H9 (cell line): ENCODE data around the gene KRT8. TPM values are rescaled to one million over a fixed set of nuclear protein-coding genes. Genes with fewer than 3 reads are reported as not detected.

Source experiments
- DNase-seq: peaks from one replicate; pipeline ENCODE4 v3.0.0-alpha.2; 2017
- H2AFZ ChIP-seq: one replicate; pipeline ENCODE4 v1.6.1; 2013; ENCODE audit warnings: mild to moderate bottlenecking, low read length, control low read depth, moderate library complexity
- H2AK5ac ChIP-seq: 2 replicates; pipeline ENCODE4 v1.6.1; 2013; ENCODE audit warnings: low read length, control low read depth, mixed read lengths; ENCODE audit not compliant: insufficient read length
- H2BK120ac ChIP-seq: one replicate; pipeline ENCODE4 v1.6.1; 2013; ENCODE audit warnings: low read depth, mild to moderate bottlenecking, low read length, control low read depth, inconsistent platforms; ENCODE audit not compliant: poor library complexity, severe bottlenecking
- H2BK12ac ChIP-seq: 2 replicates; pipeline ENCODE4 v1.6.1; 2013; ENCODE audit warnings: low read length, control low read depth, mixed read lengths, low read depth; ENCODE audit not compliant: insufficient read length
- H2BK15ac ChIP-seq: 2 replicates; pipeline ENCODE4 v1.6.1; 2013; ENCODE audit warnings: low read depth, low read length, control low read depth
- H2BK20ac ChIP-seq: one replicate; pipeline ENCODE4 v1.6.1; 2013; ENCODE audit warnings: low read depth, mild to moderate bottlenecking, low read length, control low read depth, inconsistent platforms; ENCODE audit not compliant: poor library complexity, severe bottlenecking
- H2BK5ac ChIP-seq: 2 replicates; pipeline ENCODE4 v1.6.1; 2013; ENCODE audit warnings: low read length, control low read depth, mixed read lengths; ENCODE audit not compliant: insufficient read length
- H3K14ac ChIP-seq: 2 replicates; pipeline ENCODE4 v1.6.1; 2013; ENCODE audit warnings: low read length, control low read depth; ENCODE audit not compliant: insufficient read depth
- H3K18ac ChIP-seq: 2 replicates; pipeline ENCODE4 v1.6.1; 2013; ENCODE audit warnings: low read depth, mild to moderate bottlenecking, mixed read lengths, low read length, control low read depth; ENCODE audit not compliant: insufficient read length
- H3K23ac ChIP-seq: 2 replicates; pipeline ENCODE4 v1.6.1; 2013; ENCODE audit warnings: low read length, control low read depth, mixed read lengths, low read depth; ENCODE audit not compliant: insufficient read length
- H3K23me2 ChIP-seq: 2 replicates; pipeline ENCODE4 v1.6.1; 2013; ENCODE audit warnings: low read depth, mild to moderate bottlenecking, mixed read lengths, low read length, control low read depth; ENCODE audit not compliant: insufficient read length, poor library complexity, severe bottlenecking
- H3K27ac ChIP-seq: 2 replicates; pipeline ENCODE4 v1.5.1; 2013; ENCODE audit warnings: low read length, control low read depth, mixed read lengths, low read depth; ENCODE audit not compliant: insufficient read length
- H3K27me3 ChIP-seq: 2 replicates; pipeline ENCODE4 v1.6.1; 2013; ENCODE audit warnings: low read length, control low read depth, inconsistent platforms; ENCODE audit not compliant: insufficient read depth
- H3K4ac ChIP-seq: 2 replicates; pipeline ENCODE4 v1.6.1; 2013; ENCODE audit warnings: low read depth, mild to moderate bottlenecking, control low read depth, inconsistent platforms, low read length, moderate library complexity
- H3K4me1 ChIP-seq: 2 replicates; pipeline ENCODE4 v1.6.1; 2013; ENCODE audit warnings: low read length, control low read depth, inconsistent platforms; ENCODE audit not compliant: insufficient read depth
- H3K4me2 ChIP-seq: 2 replicates; pipeline ENCODE4 v1.6.1; 2013; ENCODE audit warnings: low read length, control low read depth, mixed read lengths; ENCODE audit not compliant: insufficient read length, insufficient read depth
- H3K56ac ChIP-seq: 2 replicates; pipeline ENCODE4 v1.6.1; 2013; ENCODE audit warnings: low read depth, mild to moderate bottlenecking, mixed read lengths, low read length, control low read depth; ENCODE audit not compliant: insufficient read length
- H3K79me1 ChIP-seq: 2 replicates; pipeline ENCODE4 v1.6.1; 2013; ENCODE audit warnings: low read depth, mild to moderate bottlenecking, moderate library complexity, low read length, control low read depth, inconsistent platforms; ENCODE audit not compliant: insufficient read depth, poor library complexity, severe bottlenecking
- H3K79me2 ChIP-seq: 2 replicates; pipeline ENCODE4 v1.6.1; 2013; ENCODE audit warnings: low read length, control low read depth, inconsistent platforms; ENCODE audit not compliant: insufficient read depth
- H3K9ac ChIP-seq: 2 replicates; pipeline ENCODE4 v1.6.1; 2013; ENCODE audit warnings: low read length, control low read depth, mixed read lengths; ENCODE audit not compliant: insufficient read length; ENCODE audit errors: extremely low read depth
- H3K9me3 ChIP-seq: one replicate; pipeline ENCODE4 v1.6.1; 2013; ENCODE audit warnings: low read depth, low read length, inconsistent platforms; ENCODE audit not compliant: control insufficient read depth
- H3T11ph ChIP-seq: one replicate; pipeline ENCODE4 v1.6.1; 2013; ENCODE audit warnings: mild to moderate bottlenecking, low read length, control low read depth, inconsistent platforms
- H4K20me1 ChIP-seq: one replicate; pipeline ENCODE4 v1.6.1; 2013; ENCODE audit not compliant: control insufficient read depth, insufficient read length, insufficient read depth
- H4K5ac ChIP-seq: 2 replicates; pipeline ENCODE4 v1.6.1; 2013; ENCODE audit warnings: low read depth, mild to moderate bottlenecking, mixed read lengths, low read length, control low read depth; ENCODE audit not compliant: insufficient read length
- H4K8ac ChIP-seq: replicated peaks from 2 replicates; pipeline ENCODE4 v1.6.1; 2013; ENCODE audit warnings: low read length, control low read depth, mixed read lengths, low read depth; ENCODE audit not compliant: insufficient read length
- H4K91ac ChIP-seq: 2 replicates; pipeline ENCODE4 v1.6.1; 2013; ENCODE audit warnings: low read depth, mild to moderate bottlenecking, moderate library complexity, mixed read lengths, low read length, control low read depth; ENCODE audit not compliant: insufficient read length
- H3K27ac Mint-ChIP-seq, 3 experiments: 2 replicates in 2 of 3; 3 replicates in 1 of 3; pipeline ENCODE4 v1.8.0; 2020 to 2021; ENCODE audit warnings: mixed read lengths in 3 of 3, mild to moderate bottlenecking in 1 of 3, moderate library complexity in 1 of 3
- H3K27me3 Mint-ChIP-seq: 2 replicates; pipeline ENCODE4 v1.8.0; 2021; ENCODE audit warnings: low read depth, mild to moderate bottlenecking, moderate library complexity, mixed read lengths
- H3K36me3 Mint-ChIP-seq, 3 experiments: 2 replicates in 2 of 3; 3 replicates in 1 of 3; pipeline ENCODE4 v1.8.0; 2020 to 2021; ENCODE audit warnings: low read depth in 3 of 3, mixed read lengths in 3 of 3; ENCODE audit not compliant: insufficient read depth in 1 of 3
- H3K4me1 Mint-ChIP-seq, 2 experiments: 2 replicates each; pipeline ENCODE4 v1.8.0; 2020; ENCODE audit warnings: mixed read lengths in 2 of 2
- H3K4me3 Mint-ChIP-seq, 2 experiments: 2 replicates in 1 of 2; 3 replicates in 1 of 2; pipeline ENCODE4 v1.8.0; 2020 to 2021; ENCODE audit warnings: mild to moderate bottlenecking in 2 of 2, mixed read lengths in 2 of 2, moderate library complexity in 1 of 2
- H3K9me3 Mint-ChIP-seq, 2 experiments: 2 replicates in 1 of 2; 3 replicates in 1 of 2; pipeline ENCODE4 v1.8.0; 2020; ENCODE audit warnings: mild to moderate bottlenecking in 2 of 2, mixed read lengths in 2 of 2, moderate library complexity in 1 of 2
- WGBS: extraction: QIAGEN DNeasy Blood & Tissue Kit; methylation state at CpG from one replicate; pipeline ENCODE4 v1.1.7; 2013; ENCODE audit warnings: missing lambda C conversion rate, low lambda C conversion rate, mixed read lengths; ENCODE audit not compliant: insufficient read length; ENCODE audit errors: extremely low coverage; 5-methylcytosine and 5-hydroxymethylcytosine counted together
- total RNA-seq: library from RNA; stranded (reverse); gene quantifications from 2 replicates; pipeline ENCODE4 v1.2.1, GENCODE V29; 2021
- TF ChIP-seq, protein P1 (sequence below): fragments of 200-600 bp; sonication (generic); conservative IDR thresholded peaks from 3 replicates; pipeline ENCODE4 v1.8.0; 2021; ENCODE audit warnings: antibody characterized with exemption, mild to moderate bottlenecking

KRT8 gene
- total RNA-seq, 1 experiment from 2014 or later, result 244 TPM

DNA sequence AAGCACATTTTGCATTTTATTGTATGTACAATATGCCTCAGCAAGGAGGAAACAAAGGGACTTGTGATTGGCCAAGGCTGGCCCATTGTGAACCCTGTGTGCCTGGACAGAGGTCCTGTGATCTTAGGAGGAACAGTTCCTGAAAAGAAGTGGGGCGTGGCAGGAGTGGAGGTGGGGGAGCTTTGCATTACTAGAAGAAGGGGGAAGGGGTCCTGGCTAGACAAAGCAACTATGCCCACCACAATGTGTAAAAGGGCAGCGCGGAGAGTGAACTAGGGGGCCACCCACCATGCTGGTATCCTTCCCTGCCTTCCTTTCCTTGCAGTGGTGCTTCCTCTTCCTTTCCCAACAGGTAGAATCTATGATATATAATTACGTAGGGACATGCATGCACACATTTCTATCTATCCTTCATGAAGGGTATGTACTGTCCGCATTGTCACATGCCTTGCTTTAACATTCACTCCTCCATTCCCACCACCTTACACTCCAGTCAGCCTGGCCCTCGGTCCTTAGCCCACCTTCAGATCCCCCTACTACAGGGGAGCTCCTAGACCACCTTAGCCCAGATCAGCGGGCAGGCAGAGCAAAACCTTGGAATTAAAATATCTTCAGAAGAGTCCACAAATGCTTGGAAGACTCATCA is 12.5 kb downstream of the KRT8 start:
- H3K27ac Mint-ChIP-seq, result no peak overlapping the region
- no peaks in the 10 kb centered on the region for H3K27me3 Mint-ChIP-seq
- Histone ChIP-seq H2BK120ac (no peak overlapping the region), H3K9ac (no peak overlapping the region), H3K18ac (no peak overlapping the region), H2BK12ac (no peak overlapping the region), H3K23ac (no peak overlapping the region), H3K9me3 (no peaks in the 10 kb centered on the region), H4K91ac (no peak overlapping the region), H3K4me1 (no peaks in the 10 kb centered on the region), H3K14ac (no peak overlapping the region), H2AK5ac (no peak overlapping the region), H3K27ac (no peak overlapping the region), H3T11ph (no peak overlapping the region), H3K27me3 (no peaks in the 10 kb centered on the region), H2BK5ac (no peak overlapping the region), H3K79me2 (no peaks in the 10 kb centered on the region), H2BK15ac (no peak overlapping the region), H3K4me2 (no peak overlapping the region), H2AFZ (no peak overlapping the region), H3K79me1 (no peaks in the 10 kb centered on the region), H3K4ac (no peak overlapping the region), H3K56ac (no peak overlapping the region), H4K20me1 (no peaks in the 10 kb centered on the region), H4K8ac (no peak overlapping the region), H3K23me2 (no peaks in the 10 kb centered on the region), H4K5ac (no peak overlapping the region), H2BK20ac (no peak overlapping the region)
- TF ChIP-seq, protein P1, sequence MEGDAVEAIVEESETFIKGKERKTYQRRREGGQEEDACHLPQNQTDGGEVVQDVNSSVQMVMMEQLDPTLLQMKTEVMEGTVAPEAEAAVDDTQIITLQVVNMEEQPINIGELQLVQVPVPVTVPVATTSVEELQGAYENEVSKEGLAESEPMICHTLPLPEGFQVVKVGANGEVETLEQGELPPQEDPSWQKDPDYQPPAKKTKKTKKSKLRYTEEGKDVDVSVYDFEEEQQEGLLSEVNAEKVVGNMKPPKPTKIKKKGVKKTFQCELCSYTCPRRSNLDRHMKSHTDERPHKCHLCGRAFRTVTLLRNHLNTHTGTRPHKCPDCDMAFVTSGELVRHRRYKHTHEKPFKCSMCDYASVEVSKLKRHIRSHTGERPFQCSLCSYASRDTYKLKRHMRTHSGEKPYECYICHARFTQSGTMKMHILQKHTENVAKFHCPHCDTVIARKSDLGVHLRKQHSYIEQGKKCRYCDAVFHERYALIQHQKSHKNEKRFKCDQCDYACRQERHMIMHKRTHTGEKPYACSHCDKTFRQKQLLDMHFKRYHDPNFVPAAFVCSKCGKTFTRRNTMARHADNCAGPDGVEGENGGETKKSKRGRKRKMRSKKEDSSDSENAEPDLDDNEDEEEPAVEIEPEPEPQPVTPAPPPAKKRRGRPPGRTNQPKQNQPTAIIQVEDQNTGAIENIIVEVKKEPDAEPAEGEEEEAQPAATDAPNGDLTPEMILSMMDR, result no peak
- peaks cover 0 to 3% of the 10 kb centered on the region in 2 experiments; a peak in 2 of 5 replicates for H3K9me3 Mint-ChIP-seq
- peaks cover 2 to 11% (median 11%) of the 10 kb centered on the region in 3 experiments; a peak in 4 of 7 replicates for H3K36me3 Mint-ChIP-seq
- 0 out of 4 replicates have a peak, but pooled peaks cover 0 to 3% of the 10 kb centered on the region in 2 experiments for H3K4me1 Mint-ChIP-seq
- WGBS, result no CpG with 5 or more reads among the region's 7 CpGs
- H3K4me3 Mint-ChIP-seq, result no peak overlapping the region
- DNase-seq, result no peak
